Bronchial epithelial cell (primary cell): ENCODE data around the gene CNKSR3. TPM values are rescaled to one million over a fixed set of nuclear protein-coding genes. Genes with fewer than 3 reads are reported as not detected.

ENCODE experiments used
- DNase-seq: peaks from one replicate; pipeline ENCODE4 v3.0.0-alpha.2; 2010; ENCODE audit warnings: low read depth
- FAIRE-seq: peaks from 2 replicates; lab custom pipeline; 2011; peaks lifted over from hg19 to GRCh38; lab: Jason Lieb, UNC
- H3K27me3 ChIP-seq: 2 replicates; pipeline ENCODE4 v1.5.1; 2011; ENCODE audit warnings: low read length; ENCODE audit not compliant: control insufficient read depth, insufficient read depth
- H3K36me3 ChIP-seq: 2 replicates; pipeline ENCODE4 v1.5.1; 2011; ENCODE audit warnings: low read length; ENCODE audit not compliant: control insufficient read depth, insufficient read depth
- H3K4me3 ChIP-seq: 2 replicates; pipeline ENCODE4 v1.5.1; 2011; ENCODE audit warnings: mild to moderate bottlenecking, low read depth, low read length, control low read depth
- total RNA-seq: library from RNA; depleted of rRNA; stranded (reverse); fragments of >200 nt; gene quantifications from 2 replicates; pipeline ENCODE4 v1.2.1, GENCODE V29; 2014
- TF ChIP-seq, protein P1 (sequence below): IDR thresholded peaks from 2 replicates; pipeline ENCODE4 v1.5.1; 2011; ENCODE audit warnings: mild to moderate bottlenecking, moderate library complexity, low read length, control low read depth, inconsistent platforms; ENCODE audit not compliant: insufficient read depth, severe bottlenecking

CNKSR3 gene
- total RNA-seq, 1 donor from 2014 or later, result 2.6 TPM

- DNase-seq (no peak), FAIRE-seq (no peak)
- no peak overlapping the region for H3K4me3 ChIP-seq
- TF ChIP-seq, protein P1, sequence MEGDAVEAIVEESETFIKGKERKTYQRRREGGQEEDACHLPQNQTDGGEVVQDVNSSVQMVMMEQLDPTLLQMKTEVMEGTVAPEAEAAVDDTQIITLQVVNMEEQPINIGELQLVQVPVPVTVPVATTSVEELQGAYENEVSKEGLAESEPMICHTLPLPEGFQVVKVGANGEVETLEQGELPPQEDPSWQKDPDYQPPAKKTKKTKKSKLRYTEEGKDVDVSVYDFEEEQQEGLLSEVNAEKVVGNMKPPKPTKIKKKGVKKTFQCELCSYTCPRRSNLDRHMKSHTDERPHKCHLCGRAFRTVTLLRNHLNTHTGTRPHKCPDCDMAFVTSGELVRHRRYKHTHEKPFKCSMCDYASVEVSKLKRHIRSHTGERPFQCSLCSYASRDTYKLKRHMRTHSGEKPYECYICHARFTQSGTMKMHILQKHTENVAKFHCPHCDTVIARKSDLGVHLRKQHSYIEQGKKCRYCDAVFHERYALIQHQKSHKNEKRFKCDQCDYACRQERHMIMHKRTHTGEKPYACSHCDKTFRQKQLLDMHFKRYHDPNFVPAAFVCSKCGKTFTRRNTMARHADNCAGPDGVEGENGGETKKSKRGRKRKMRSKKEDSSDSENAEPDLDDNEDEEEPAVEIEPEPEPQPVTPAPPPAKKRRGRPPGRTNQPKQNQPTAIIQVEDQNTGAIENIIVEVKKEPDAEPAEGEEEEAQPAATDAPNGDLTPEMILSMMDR, result no peak
- H3K27me3 ChIP-seq, result no peaks in the 10 kb centered on the region
- no peaks in the 10 kb centered on the region for H3K36me3 ChIP-seq
These were observed 29.2 kb upstream of the CNKSR3 start for GRCh38 chr6:154539593-154540269.

GRCh38 chr6:154538640-154539191 is 28.2 kb upstream of the CNKSR3 start:
- FAIRE-seq (no peak), DNase-seq (no peak)
- no peak overlapping the region for H3K4me3 ChIP-seq
- no peaks in the 10 kb centered on the region for H3K27me3 ChIP-seq
- no peaks in the 10 kb centered on the region for H3K36me3 ChIP-seq
- TF ChIP-seq, protein P1, result no peak

DNA sequence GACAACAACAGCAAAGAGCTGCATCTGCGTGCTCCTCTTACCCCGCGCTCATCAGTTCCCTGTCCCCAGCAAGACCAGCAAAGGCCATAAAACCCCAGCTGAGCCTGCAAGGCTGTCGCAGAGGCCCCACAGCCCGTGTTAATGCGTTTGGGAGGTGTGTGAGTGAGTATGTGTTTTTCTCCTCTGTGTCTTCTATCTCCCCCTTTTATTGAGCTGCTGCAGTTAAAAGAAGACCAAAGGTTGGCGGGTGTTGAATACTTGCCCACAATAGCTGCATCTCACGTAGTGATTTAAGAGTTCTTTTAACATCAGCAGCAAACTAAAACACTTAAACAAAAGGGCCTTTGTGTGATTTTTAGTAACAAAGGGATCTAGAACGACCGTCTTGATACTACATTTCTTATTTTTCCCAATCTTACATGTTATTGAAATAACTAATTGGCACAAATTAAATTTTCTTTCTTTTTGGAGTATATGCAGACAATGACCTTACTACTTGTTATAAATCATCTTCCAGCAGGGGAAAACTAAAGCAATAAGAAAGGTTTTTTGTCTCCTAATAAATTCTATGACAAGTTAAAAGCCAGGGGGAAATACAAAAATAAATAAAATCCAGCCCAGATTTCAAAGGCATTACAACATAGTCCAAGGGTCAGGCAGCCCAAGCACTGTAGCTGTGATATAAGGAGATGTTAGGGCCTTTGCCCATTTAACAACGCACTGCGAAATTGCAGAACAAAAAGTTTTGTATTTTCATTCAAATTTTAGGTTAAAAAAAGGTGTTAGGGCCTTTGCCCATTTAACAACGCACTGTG is 27.2 kb upstream of the CNKSR3 start:
- no peak overlapping the region for H3K4me3 ChIP-seq

GRCh38 chr6:154536999-154537398 is 26.5 kb upstream of the CNKSR3 start:
- FAIRE-seq (no peak), DNase-seq (no peak)
- TF ChIP-seq, protein P1, result no peak
- Histone ChIP-seq H3K36me3 (no peaks in the 10 kb centered on the region), H3K27me3 (no peaks in the 10 kb centered on the region), H3K4me3 (no peak overlapping the region)

More for the DNA sequence above, 27.2 kb upstream of the CNKSR3 start:
- FAIRE-seq (no peak), DNase-seq (no peak)
- TF ChIP-seq, protein P1, result no peak
- H3K27me3 ChIP-seq, result no peaks in the 10 kb centered on the region
- H3K36me3 ChIP-seq, result no peaks in the 10 kb centered on the region

GRCh38 chr6:154536255-154536654 is 25.8 kb upstream of the CNKSR3 start:
- DNase-seq (no peak), FAIRE-seq (no peak)
- Histone ChIP-seq H3K4me3 (no peak overlapping the region), H3K27me3 (no peaks in the 10 kb centered on the region), H3K36me3 (no peaks in the 10 kb centered on the region)
- TF ChIP-seq, protein P1, result no peak
